Renal cortex interstitium (tissue), 11 donors: Measurements from ENCODE around the gene ADAMTS1. TPM values are rescaled to one million over a fixed set of nuclear protein-coding genes. Genes with fewer than 3 reads are reported as not detected.

Source experiments
- DNase-seq, 11 donors: peaks; one replicate each; pipeline ENCODE4 v3.0.0-alpha.2; 2013; ENCODE audit warnings: low read depth in 9 of 11, low spot score in 4 of 11; ENCODE audit errors: extremely low read depth in 1 of 11
- polyA plus RNA-seq, 3 donors: library from polyadenylated mRNA; unstranded; fragments of 120-200 nt; gene quantifications; one replicate each; pipeline ENCODE4 v1.2.1, GENCODE V29; 2013; ENCODE audit not compliant: insufficient read length in 3 of 3

Gene ADAMTS1
- polyA plus RNA-seq, 3 donors: 94.8 to 98.9 (median 98.2) TPM

DNA sequence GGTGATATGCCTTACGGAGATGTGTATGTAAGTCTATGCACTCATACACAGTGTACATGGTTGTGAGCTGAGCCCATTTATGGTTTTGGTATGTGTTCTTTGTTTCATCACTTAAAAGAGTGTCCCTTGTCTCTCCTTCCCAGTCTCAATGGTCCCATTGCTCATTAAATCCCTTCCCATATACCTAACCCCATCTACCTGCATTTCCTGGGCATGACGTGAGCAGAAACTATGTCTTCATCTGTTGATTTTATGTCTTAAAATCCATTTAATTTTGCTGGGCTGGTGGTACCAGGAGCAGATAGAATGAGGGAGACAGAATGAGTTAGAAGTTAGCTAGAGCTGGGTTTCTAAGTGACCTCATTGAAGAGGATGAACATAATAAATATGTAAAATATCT is 44.8 kb downstream of the ADAMTS1 start:
- no peak for DNase-seq

DNA sequence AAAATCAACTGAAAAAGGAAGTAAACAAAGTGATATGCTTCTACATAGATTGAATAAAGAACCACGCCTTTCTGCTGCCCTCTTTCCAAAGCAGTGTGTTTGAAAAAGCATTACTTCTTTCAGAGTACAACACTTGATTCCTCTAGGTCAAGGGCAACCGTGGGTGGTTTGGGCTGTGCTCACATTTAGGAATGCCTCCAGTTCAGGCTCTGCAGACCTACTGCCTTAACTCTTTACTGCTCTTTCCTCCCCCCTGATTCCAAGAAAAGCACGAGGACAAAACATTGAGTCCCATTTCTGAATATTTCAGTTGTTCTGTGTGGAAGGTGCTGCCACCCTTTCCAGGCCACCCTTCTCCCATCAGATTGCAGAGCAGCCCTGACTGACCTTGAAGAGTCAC is 45.2 kb downstream of the ADAMTS1 start:
- DNase-seq: no peak

- no peak for DNase-seq
Measured at GRCh38 chr21:26798856-26799751, 46.1 kb downstream of the ADAMTS1 start.

GRCh38 chr21:26797878-26798456 is 47.2 kb downstream of the ADAMTS1 start:
- no peak for DNase-seq

GRCh38 chr21:26795866-26796329 is 49.3 kb downstream of the ADAMTS1 start:
- DNase-seq: peak in 8 of 11 donors; percentile 33 to 61 (median 44)

DNA sequence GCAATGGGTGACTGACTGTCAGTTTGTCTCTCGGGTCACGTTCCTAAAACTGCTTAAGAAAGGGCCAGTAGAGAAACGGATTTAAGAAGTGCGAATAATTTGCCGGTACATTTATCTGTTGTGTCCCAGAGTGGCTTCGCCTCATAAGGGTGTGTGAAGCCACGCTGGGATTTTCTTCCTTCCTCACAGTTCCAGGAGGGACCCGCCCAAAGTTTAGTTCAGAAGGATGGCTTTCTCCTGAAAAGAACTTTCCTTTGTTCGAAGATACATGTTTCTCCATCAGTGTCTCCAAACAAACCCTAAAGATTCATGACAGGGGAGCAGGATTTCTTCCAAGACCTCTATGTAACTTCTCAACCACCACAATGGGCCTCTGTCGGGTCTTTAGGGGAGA is 49.8 kb downstream of the ADAMTS1 start:
- DNase-seq: no peak

- DNase-seq: no peak
Measured at GRCh38 chr21:26794597-26795411, 50.4 kb downstream of the ADAMTS1 start.

GRCh38 chr21:26790296-26790695 is 54.9 kb downstream of the ADAMTS1 start:
- no peak for DNase-seq

DNA sequence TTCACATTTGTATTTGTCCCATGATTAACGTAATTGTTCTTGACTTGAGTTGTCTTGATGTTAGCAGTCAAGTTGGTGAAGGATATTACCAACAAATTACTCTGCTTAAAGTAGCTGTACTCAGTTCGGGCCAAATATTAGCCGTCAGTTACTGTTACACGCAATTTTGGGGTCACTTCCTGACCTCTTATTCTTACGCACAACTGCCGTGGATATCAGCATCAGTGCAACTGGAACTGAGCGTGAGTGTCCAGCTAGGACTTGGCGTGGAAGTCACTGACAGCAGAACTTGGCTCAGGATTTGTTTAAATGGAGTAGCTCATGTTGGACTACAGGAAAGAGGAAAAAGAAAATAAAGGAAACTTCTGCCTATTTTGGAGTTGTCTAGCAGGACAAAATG is 56.4 kb downstream of the ADAMTS1 start:
- no peak for DNase-seq

Other genes with a start within 250 kb of the ADAMTS1 start
- 10 to 100 TPM; 22.0 to 28.4 (median 23.0) TPM for gene ADAMTS5, start 121.7 kb upstream of the ADAMTS1 start, polyA plus RNA-seq